ENCODE data around the gene ONECUT3.

The ONECUT3 gene

DNA sequence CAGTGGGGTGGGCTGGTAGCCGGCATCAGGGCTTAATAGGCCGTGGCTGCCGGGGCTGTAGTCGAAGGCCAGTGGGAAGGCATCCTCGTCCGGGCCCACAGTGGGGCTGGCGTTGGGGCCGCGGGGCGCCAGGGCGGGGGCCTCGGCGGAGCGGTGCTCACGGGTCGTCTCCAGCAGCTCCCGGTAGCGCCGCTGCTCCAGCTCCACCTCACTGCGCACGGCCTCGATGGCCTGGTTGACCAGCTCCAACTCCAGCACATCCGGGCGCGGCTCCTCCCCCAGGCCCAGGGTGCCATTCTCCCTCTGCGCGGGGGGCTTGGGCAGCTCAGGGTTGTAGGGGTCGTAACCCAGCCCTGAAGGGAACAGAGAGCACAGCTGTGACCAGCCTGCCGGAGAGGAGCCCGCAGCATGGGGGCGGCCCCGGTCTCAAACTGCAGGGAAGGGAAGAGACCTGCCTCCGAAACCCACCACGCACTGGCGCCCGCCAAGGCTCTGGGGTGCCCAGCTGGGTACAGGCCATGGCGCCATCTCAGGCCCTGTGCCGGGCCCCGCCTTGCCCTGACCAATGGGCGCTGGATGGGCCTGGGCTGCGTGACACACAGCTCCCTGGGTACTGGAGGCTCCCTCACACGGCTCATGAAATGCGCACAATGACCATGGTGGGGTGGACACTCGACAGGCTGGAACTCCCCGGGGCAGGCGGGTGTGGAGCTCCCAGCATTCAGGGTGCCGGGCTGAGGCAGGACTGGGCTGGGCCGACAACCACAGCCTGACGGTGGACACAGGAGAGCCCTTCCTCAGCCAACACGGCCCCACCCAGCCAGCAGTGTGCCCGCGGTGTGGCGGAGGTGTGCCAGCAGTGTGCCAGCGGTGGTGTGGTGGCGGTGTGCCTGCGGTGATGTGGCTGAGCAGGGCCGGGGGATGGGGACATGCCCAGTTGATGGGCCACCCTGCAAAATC, 75.3 kb downstream of the ONECUT3 start:
- no peak for DNase-seq (ENCODE audit: low read depth in 2 of 3, low spot score in 1 of 3)

- no peak for DNase-seq (ENCODE audit: low read depth in 2 of 3, low spot score in 1 of 3)
Measured at GRCh38 chr19:1829958-1830357, 76.7 kb downstream of the ONECUT3 start.

- no peak for DNase-seq (ENCODE audit: low read depth in 2 of 3, low spot score in 1 of 3)
Measured at GRCh38 chr19:1830568-1830967, 77.3 kb downstream of the ONECUT3 start.

All from stimulated activated CD4-positive, alpha-beta T cell treated with anti-CD3 and anti-CD28 coated beads, Interleukin-12 subunit alpha, Interleukin-12 subunit beta, amount 100 ng/mL, for 48 hours (primary cell).